GM12878 (cell line): ENCODE data around the gene SLC25A41. TPM values are rescaled to one million over a fixed set of nuclear protein-coding genes. Genes with fewer than 3 reads are reported as not detected.

Source experiments
- BACH1 ChIP-seq: fragments of 450-650 bp; IDR thresholded peaks from 2 replicates; pipeline ENCODE4 v1.6.1; 2017; ENCODE audit warnings: mild to moderate bottlenecking, borderline replicate concordance
- CBFB ChIP-seq: IDR thresholded peaks from 2 replicates; pipeline ENCODE4 v1.6.1; 2016; ENCODE audit warnings: antibody characterized with exemption, low read depth
- CREB1 ChIP-seq: IDR thresholded peaks from 2 replicates; pipeline ENCODE4 v1.6.1; 2012; ENCODE audit warnings: low read depth, mild to moderate bottlenecking, inconsistent platforms
- GABPA ChIP-seq: IDR thresholded peaks from 2 replicates; pipeline ENCODE4 v1.6.1; 2014; ENCODE audit warnings: antibody characterized with exemption, low read depth, mild to moderate bottlenecking, inconsistent platforms
- JUNB ChIP-seq: IDR thresholded peaks from 2 replicates; pipeline ENCODE4 v1.6.1; 2016; ENCODE audit warnings: antibody characterized with exemption, mild to moderate bottlenecking
- MXI1 ChIP-seq: fragments of 150-350 bp; IDR thresholded peaks from 2 replicates; pipeline ENCODE4 v1.6.1; 2011; ENCODE audit warnings: low read depth, mild to moderate bottlenecking, inconsistent platforms, low read length, improper control_type of control experiment
- NR2C1 ChIP-seq: fragments of 450-650 bp; IDR thresholded peaks from 2 replicates; pipeline ENCODE4 v1.6.1; 2017; ENCODE audit warnings: antibody characterized with exemption, mild to moderate bottlenecking, moderate library complexity
- NR2F1 ChIP-seq: fragments of 450-650 bp; conservative IDR thresholded peaks from 2 replicates; pipeline ENCODE4 v1.6.1; 2017; ENCODE audit warnings: mild to moderate bottlenecking
- PAX5 ChIP-seq: IDR thresholded peaks from 2 replicates; pipeline ENCODE4 v1.6.1; 2011; ENCODE audit warnings: low read depth, low read length, borderline replicate concordance
- RB1 ChIP-seq: fragments of 450-650 bp; formaldehyde crosslinking; IDR thresholded peaks from 2 replicates; pipeline ENCODE4 v1.6.1; 2017; ENCODE audit warnings: mild to moderate bottlenecking, borderline replicate concordance
- RFX5 ChIP-seq: IDR thresholded peaks from 2 replicates; pipeline ENCODE4 v1.6.1; 2011; ENCODE audit warnings: low read depth, low read length, improper control_type of control experiment
- SMAD5 ChIP-seq: IDR thresholded peaks from 2 replicates; pipeline ENCODE4 v1.6.1; 2016; ENCODE audit warnings: antibody characterized with exemption, low read depth
- SUZ12 ChIP-seq: fragments of 200-600 bp; sonication (generic); IDR thresholded peaks from one replicate; pipeline ENCODE4 v1.6.1; 2018; ENCODE audit warnings: antibody characterized with exemption, mild to moderate bottlenecking; ENCODE audit not compliant: unreplicated experiment
- YY1 ChIP-seq: IDR thresholded peaks from 2 replicates; pipeline ENCODE4 v1.6.1; 2011; ENCODE audit warnings: low read depth, mild to moderate bottlenecking, low read length
- ZNF24 ChIP-seq: fragments of 450-650 bp; IDR thresholded peaks from 2 replicates; pipeline ENCODE4 v1.6.1; 2017; ENCODE audit warnings: antibody characterized with exemption, mild to moderate bottlenecking
- polyA plus RNA-seq, 11 experiments: library from polyadenylated mRNA; depleted of rRNA in 4 of 11; unstranded in 6 of 11; stranded (reverse) in 5 of 11; fragments of >200 nt; fragmentation: Nextera tagmentation in 4 of 11; fragmentation: Illumina TruSeq in 1 of 11; extraction: Ambion mirVana in 4 of 11; extraction: Trizol in 1 of 11; gene quantifications; 1 replicate in 1 of 11; 2 replicates in 10 of 11; pipeline versions ENCODE4 v1.2.1 to v1.2.3, GENCODE V29; 2011 to 2016; ENCODE audit warnings: inconsistent platforms in 2 of 11, missing spikeins in 2 of 11, low read depth in 1 of 11
- total RNA-seq, 4 experiments: library from RNA; depleted of rRNA in 3 of 4; stranded (reverse); fragments of >200 nt in 3 of 4; fragmentation: Illumina TruSeq in 1 of 4; extraction: Trizol in 1 of 4; gene quantifications; 2 replicates each; pipeline versions ENCODE4 v1.2.1 to v1.2.3, GENCODE V29; 2013 to 2021
- TF ChIP-seq, protein P1 (sequence below): fragments of 450-650 bp; IDR thresholded peaks from 2 replicates; pipeline ENCODE4 v1.6.1; 2017; ENCODE audit warnings: mild to moderate bottlenecking, moderate library complexity
- TF ChIP-seq, protein P2 (sequence below): IDR thresholded peaks from 2 replicates; pipeline ENCODE4 v1.6.1; 2012; ENCODE audit warnings: low read length, inconsistent platforms
- TF ChIP-seq, protein P3 (sequence below), 3 experiments: IDR thresholded peaks in 2 of 3; conservative IDR thresholded peaks in 1 of 3; 2 replicates each; pipeline ENCODE4 v1.5.1; 2011; ENCODE audit warnings: low read depth in 3 of 3, low read length in 3 of 3, mild to moderate bottlenecking in 3 of 3, control low read depth in 2 of 3, moderate library complexity in 2 of 3, inconsistent platforms in 1 of 3, mixed read lengths in 1 of 3; ENCODE audit not compliant: control insufficient read depth in 2 of 3, insufficient read depth in 1 of 3; ENCODE audit errors: extremely low read depth in 1 of 3
- TF ChIP-seq, protein P4 (sequence below): IDR thresholded peaks from 2 replicates; pipeline ENCODE4 v1.6.1; 2012; ENCODE audit warnings: mild to moderate bottlenecking, low read depth, low read length

SLC25A41 gene
- total and polyA plus RNA-seq, 10 of the 15 experiments (the other 5 are each of a cell fraction or from before 2014, with no cell fraction given) = 0.23 to 1.2 (median 0.43) TPM; not detected in 2

DNA sequence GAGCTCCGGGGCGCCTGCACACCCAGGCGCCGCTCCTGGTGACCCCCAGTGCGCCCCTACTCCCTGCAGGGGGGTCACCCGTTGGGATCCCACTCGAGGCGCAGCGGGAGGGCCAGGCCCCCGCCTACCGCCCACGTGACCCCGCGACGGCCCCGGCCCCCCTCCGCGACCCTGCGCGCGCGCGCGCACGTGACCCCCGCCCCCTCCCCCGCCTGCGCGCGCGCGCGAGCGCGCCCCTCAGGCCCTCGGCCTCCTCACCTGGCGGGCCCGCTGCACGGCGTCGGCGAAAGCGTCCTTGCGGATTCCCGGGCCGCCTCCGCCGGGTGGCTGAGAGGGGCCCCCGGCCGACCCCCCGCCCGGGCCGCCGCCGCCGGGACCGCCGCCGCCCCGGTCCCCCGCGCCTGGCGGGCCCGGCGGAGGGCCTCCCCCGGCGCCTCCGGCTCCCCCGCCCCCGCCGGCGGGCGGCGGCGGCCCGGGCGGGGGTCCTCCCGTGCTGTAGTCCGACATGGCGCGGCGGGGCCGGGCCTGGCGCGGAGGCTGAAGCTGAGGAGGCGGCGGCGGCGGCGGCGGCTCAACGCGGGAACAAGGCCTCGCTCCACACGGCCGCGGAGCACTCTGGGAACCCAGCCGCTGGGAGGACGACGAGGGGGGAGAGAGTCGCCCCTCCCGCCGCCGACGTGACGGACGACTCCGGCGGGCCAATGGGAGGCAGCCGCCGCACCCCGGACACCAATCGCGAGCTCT lies 9.2 kb downstream of the SLC25A41 start, which contains the start of gene KHSRP (continued):
- 0 out of 2 replicates have a peak, but pooled peaks have one; percentile 3 for TF ChIP-seq YY1
- TF ChIP-seq, protein P1, sequence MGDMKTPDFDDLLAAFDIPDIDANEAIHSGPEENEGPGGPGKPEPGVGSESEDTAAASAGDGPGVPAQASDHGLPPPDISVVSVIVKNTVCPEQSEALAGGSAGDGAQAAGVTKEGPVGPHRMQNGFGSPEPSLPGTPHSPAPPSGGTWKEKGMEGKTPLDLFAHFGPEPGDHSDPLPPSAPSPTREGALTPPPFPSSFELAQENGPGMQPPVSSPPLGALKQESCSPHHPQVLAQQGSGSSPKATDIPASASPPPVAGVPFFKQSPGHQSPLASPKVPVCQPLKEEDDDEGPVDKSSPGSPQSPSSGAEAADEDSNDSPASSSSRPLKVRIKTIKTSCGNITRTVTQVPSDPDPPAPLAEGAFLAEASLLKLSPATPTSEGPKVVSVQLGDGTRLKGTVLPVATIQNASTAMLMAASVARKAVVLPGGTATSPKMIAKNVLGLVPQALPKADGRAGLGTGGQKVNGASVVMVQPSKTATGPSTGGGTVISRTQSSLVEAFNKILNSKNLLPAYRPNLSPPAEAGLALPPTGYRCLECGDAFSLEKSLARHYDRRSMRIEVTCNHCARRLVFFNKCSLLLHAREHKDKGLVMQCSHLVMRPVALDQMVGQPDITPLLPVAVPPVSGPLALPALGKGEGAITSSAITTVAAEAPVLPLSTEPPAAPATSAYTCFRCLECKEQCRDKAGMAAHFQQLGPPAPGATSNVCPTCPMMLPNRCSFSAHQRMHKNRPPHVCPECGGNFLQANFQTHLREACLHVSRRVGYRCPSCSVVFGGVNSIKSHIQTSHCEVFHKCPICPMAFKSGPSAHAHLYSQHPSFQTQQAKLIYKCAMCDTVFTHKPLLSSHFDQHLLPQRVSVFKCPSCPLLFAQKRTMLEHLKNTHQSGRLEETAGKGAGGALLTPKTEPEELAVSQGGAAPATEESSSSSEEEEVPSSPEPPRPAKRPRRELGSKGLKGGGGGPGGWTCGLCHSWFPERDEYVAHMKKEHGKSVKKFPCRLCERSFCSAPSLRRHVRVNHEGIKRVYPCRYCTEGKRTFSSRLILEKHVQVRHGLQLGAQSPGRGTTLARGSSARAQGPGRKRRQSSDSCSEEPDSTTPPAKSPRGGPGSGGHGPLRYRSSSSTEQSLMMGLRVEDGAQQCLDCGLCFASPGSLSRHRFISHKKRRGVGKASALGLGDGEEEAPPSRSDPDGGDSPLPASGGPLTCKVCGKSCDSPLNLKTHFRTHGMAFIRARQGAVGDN = 0 out of 2 replicates have a peak, but pooled peaks have one; percentile 23
- TF ChIP-seq SMAD5 = 0 out of 2 replicates have a peak, but pooled peaks have one; percentile 26
- no peak for TF ChIP-seq SUZ12
- TF ChIP-seq JUNB = no peak
- TF ChIP-seq RB1 = peak; percentile 68; the same call in 1 of the 2 replicates
- peak; percentile 52; the same call in 1 of the 2 replicates for TF ChIP-seq NR2F1
- TF ChIP-seq GABPA = no peak
- no peak for TF ChIP-seq CBFB
- no peak for TF ChIP-seq ZNF24
- TF ChIP-seq CREB1 = peak; percentile 85
- TF ChIP-seq, protein P2, sequence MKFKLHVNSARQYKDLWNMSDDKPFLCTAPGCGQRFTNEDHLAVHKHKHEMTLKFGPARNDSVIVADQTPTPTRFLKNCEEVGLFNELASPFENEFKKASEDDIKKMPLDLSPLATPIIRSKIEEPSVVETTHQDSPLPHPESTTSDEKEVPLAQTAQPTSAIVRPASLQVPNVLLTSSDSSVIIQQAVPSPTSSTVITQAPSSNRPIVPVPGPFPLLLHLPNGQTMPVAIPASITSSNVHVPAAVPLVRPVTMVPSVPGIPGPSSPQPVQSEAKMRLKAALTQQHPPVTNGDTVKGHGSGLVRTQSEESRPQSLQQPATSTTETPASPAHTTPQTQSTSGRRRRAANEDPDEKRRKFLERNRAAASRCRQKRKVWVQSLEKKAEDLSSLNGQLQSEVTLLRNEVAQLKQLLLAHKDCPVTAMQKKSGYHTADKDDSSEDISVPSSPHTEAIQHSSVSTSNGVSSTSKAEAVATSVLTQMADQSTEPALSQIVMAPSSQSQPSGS = no peak
- TF ChIP-seq RFX5 = peak; percentile 80; the same call in 1 of the 2 replicates
- TF ChIP-seq NR2C1 = 0 out of 2 replicates have a peak, but pooled peaks have one; percentile 34
- peak; percentile 48; the same call in 1 of the 2 replicates for TF ChIP-seq PAX5
- peak; percentile 63; the same call in 1 of the 2 replicates for TF ChIP-seq BACH1
- TF ChIP-seq, protein P3, sequence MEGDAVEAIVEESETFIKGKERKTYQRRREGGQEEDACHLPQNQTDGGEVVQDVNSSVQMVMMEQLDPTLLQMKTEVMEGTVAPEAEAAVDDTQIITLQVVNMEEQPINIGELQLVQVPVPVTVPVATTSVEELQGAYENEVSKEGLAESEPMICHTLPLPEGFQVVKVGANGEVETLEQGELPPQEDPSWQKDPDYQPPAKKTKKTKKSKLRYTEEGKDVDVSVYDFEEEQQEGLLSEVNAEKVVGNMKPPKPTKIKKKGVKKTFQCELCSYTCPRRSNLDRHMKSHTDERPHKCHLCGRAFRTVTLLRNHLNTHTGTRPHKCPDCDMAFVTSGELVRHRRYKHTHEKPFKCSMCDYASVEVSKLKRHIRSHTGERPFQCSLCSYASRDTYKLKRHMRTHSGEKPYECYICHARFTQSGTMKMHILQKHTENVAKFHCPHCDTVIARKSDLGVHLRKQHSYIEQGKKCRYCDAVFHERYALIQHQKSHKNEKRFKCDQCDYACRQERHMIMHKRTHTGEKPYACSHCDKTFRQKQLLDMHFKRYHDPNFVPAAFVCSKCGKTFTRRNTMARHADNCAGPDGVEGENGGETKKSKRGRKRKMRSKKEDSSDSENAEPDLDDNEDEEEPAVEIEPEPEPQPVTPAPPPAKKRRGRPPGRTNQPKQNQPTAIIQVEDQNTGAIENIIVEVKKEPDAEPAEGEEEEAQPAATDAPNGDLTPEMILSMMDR (IDR thresholded peaks at IDR 0.05 in 2 of 3, conservative IDR thresholded peaks at IDR 0.05 in 1 of 3; ENCODE audit: control insufficient read depth in 2 of 3, extremely low read depth in 1 of 3, insufficient read depth in 1 of 3, low read depth in 3 of 3, low read length in 3 of 3) = no peak
- TF ChIP-seq MXI1 = peak; percentile 42; the same call in 1 of the 2 replicates
- TF ChIP-seq, protein P4, sequence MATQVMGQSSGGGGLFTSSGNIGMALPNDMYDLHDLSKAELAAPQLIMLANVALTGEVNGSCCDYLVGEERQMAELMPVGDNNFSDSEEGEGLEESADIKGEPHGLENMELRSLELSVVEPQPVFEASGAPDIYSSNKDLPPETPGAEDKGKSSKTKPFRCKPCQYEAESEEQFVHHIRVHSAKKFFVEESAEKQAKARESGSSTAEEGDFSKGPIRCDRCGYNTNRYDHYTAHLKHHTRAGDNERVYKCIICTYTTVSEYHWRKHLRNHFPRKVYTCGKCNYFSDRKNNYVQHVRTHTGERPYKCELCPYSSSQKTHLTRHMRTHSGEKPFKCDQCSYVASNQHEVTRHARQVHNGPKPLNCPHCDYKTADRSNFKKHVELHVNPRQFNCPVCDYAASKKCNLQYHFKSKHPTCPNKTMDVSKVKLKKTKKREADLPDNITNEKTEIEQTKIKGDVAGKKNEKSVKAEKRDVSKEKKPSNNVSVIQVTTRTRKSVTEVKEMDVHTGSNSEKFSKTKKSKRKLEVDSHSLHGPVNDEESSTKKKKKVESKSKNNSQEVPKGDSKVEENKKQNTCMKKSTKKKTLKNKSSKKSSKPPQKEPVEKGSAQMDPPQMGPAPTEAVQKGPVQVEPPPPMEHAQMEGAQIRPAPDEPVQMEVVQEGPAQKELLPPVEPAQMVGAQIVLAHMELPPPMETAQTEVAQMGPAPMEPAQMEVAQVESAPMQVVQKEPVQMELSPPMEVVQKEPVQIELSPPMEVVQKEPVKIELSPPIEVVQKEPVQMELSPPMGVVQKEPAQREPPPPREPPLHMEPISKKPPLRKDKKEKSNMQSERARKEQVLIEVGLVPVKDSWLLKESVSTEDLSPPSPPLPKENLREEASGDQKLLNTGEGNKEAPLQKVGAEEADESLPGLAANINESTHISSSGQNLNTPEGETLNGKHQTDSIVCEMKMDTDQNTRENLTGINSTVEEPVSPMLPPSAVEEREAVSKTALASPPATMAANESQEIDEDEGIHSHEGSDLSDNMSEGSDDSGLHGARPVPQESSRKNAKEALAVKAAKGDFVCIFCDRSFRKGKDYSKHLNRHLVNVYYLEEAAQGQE = no peak
